B cell (primary cell): ENCODE data around the gene PLCB4.

Experiments
- CTCF ChIP-seq: fragments of 200-600 bp; IDR thresholded peaks from one replicate; pipeline ENCODE4 v1.8.0; 2022; ENCODE audit warnings: antibody characterized with exemption, mild to moderate bottlenecking
- EZH2 ChIP-seq: IDR thresholded peaks from 2 replicates; pipeline ENCODE4 v1.6.1; 2012; ENCODE audit warnings: borderline replicate concordance, low read depth, mild to moderate bottlenecking, moderate library complexity, low read length; ENCODE audit not compliant: insufficient read depth, poor library complexity, severe bottlenecking

GRCh38 chr20:9374072-9374471 is 305.2 kb downstream of the PLCB4 start:
- TF ChIP-seq CTCF (no peak), EZH2 (no peak)
